H1 (cell line): ENCODE measurements around the gene MRI1. TPM values are rescaled to one million over a fixed set of nuclear protein-coding genes. Genes with fewer than 3 reads are reported as not detected.
A peak's percentile ranks its signal among the peaks of the same experiment; 100 is the strongest.

Experiments used
- CTCF ChIA-PET: fragments of 300-600 bp; sonication (Branson Sonifier 250); formaldehyde crosslinking; loops from one replicate; lab custom pipeline; 2021; ENCODE audit not compliant: partially characterized antibody; lab: Charles Lee
- POLR2A ChIA-PET: fragments of 300-600 bp; sonication (Branson Sonifier 250); formaldehyde crosslinking; loops from one replicate; lab custom pipeline; 2021; ENCODE audit warnings: inconsistent platforms; ENCODE audit not compliant: partially characterized antibody; lab: Charles Lee
- DNase-seq, 2 experiments: peaks; one replicate each; pipeline versions ENCODE4 v3.0.0 to v3.0.0-alpha.2; 2010 to 2022; ENCODE audit warnings: low spot score in 2 of 2, low read depth in 1 of 2, mixed read lengths in 1 of 2
- FAIRE-seq: peaks from 2 replicates; lab custom pipeline; 2011; peaks lifted over from hg19 to GRCh38; lab: Jason Lieb, UNC
- H2AFZ ChIP-seq: 2 replicates; pipeline ENCODE4 v1.8.1; 2012; ENCODE audit warnings: low read length, inconsistent platforms
- H2AK5ac ChIP-seq: 2 replicates; pipeline ENCODE4 v1.6.1; 2013; ENCODE audit warnings: low read depth, low read length
- H2BK120ac ChIP-seq: replicated peaks from 2 replicates; pipeline ENCODE3; 2013; ENCODE audit warnings: low read depth, low read length, inconsistent platforms
- H2BK12ac ChIP-seq: 2 replicates; pipeline ENCODE4 v1.6.1; 2013; ENCODE audit warnings: low read depth, low read length
- H2BK15ac ChIP-seq: 2 replicates; pipeline ENCODE4 v1.6.1; 2013; ENCODE audit warnings: low read length
- H2BK20ac ChIP-seq: 2 replicates; pipeline ENCODE4 v1.6.1; 2013; ENCODE audit warnings: low read length
- H2BK5ac ChIP-seq: 2 replicates; pipeline ENCODE4 v1.6.1; 2013; ENCODE audit warnings: low read depth, low read length
- H3K14ac ChIP-seq: 2 replicates; pipeline ENCODE4 v1.6.1; 2013; ENCODE audit warnings: inconsistent platforms; ENCODE audit not compliant: insufficient read length
- H3K18ac ChIP-seq: 2 replicates; pipeline ENCODE4 v1.6.1; 2013; ENCODE audit warnings: low read length; ENCODE audit errors: extremely low read depth
- H3K23ac ChIP-seq: 2 replicates; pipeline ENCODE4 v1.6.1; 2013; ENCODE audit warnings: inconsistent platforms; ENCODE audit not compliant: insufficient read length
- H3K23me2 ChIP-seq: 2 replicates; pipeline ENCODE4 v1.6.1; 2013; ENCODE audit warnings: low read depth, low read length
- H3K27ac ChIP-seq: 2 replicates; pipeline ENCODE4 v1.6.1; 2011; ENCODE audit warnings: low read depth, low read length, inconsistent platforms
- H3K27me3 ChIP-seq, 4 experiments: replicated peaks in 1 of 4; 1 replicate in 1 of 4; 2 replicates in 3 of 4; pipeline versions ENCODE4 v1.6.1 to v1.8.1; 2011 to 2013; ENCODE audit warnings: low read length in 3 of 4, mild to moderate bottlenecking in 3 of 4, inconsistent platforms in 2 of 4, mixed read lengths in 2 of 4, moderate library complexity in 1 of 4; ENCODE audit not compliant: control insufficient read depth in 3 of 4, insufficient read depth in 3 of 4; ENCODE audit errors: extremely low read depth in 1 of 4
- H3K36me3 ChIP-seq, 4 experiments: 2 replicates each; pipeline versions ENCODE4 v1.6.1 to v1.8.1; 2011 to 2013; ENCODE audit warnings: mild to moderate bottlenecking in 4 of 4, low read length in 3 of 4, moderate library complexity in 2 of 4, control low read depth in 1 of 4, inconsistent platforms in 1 of 4; ENCODE audit not compliant: insufficient read depth in 4 of 4, control insufficient read depth in 2 of 4
- H3K4ac ChIP-seq: replicated peaks from 2 replicates; pipeline ENCODE3; 2013; ENCODE audit warnings: low read length, low read depth, mixed read lengths, inconsistent platforms; ENCODE audit not compliant: insufficient read length
- H3K4me1 ChIP-seq, 4 experiments: replicated peaks in 1 of 4; 1 replicate in 1 of 4; 2 replicates in 3 of 4; pipeline versions ENCODE4 v1.6.1 to v1.8.1; 2011 to 2013; ENCODE audit warnings: low read length in 3 of 4, inconsistent platforms in 2 of 4, mixed read lengths in 1 of 4; ENCODE audit not compliant: insufficient read depth in 4 of 4, control insufficient read depth in 3 of 4
- H3K4me2 ChIP-seq, 2 experiments: 2 replicates each; pipeline versions ENCODE4 v1.6.1 to v1.8.1; 2011 to 2013; ENCODE audit warnings: low read depth in 2 of 2, low read length in 2 of 2, control low read depth in 1 of 2, inconsistent platforms in 1 of 2, mild to moderate bottlenecking in 1 of 2; ENCODE audit not compliant: insufficient read depth in 1 of 2
- H3K4me3 ChIP-seq, 4 experiments: fragments of 200-600, 300-600 bp in 1 of 4; sonication (generic), shearing (Covaris generic), sonication (Bioruptor Twin) in 1 of 4; 2 replicates each; pipeline versions ENCODE4 v1.5.1 to v1.8.1; 2011 to 2016; ENCODE audit warnings: low read length in 4 of 4, low read depth in 3 of 4, control low read depth in 2 of 4, inconsistent platforms in 2 of 4, mild to moderate bottlenecking in 2 of 4, mixed read lengths in 1 of 4, moderate library complexity in 1 of 4; ENCODE audit not compliant: insufficient read depth in 2 of 4; ENCODE audit errors: extremely low read depth in 1 of 4
- H3K56ac ChIP-seq: replicated peaks from 2 replicates; pipeline ENCODE3; 2013; ENCODE audit warnings: low read depth, mild to moderate bottlenecking, mixed read lengths, low read length, inconsistent platforms; ENCODE audit not compliant: insufficient read length
- H3K79me1 ChIP-seq: 2 replicates; pipeline ENCODE4 v1.6.1; 2013; ENCODE audit warnings: low read depth, low read length, control low read depth
- H3K79me2 ChIP-seq, 2 experiments: 2 replicates each; pipeline versions ENCODE4 v1.6.1 to v1.8.1; 2012 to 2013; ENCODE audit warnings: low read length in 2 of 2, mild to moderate bottlenecking in 2 of 2, inconsistent platforms in 1 of 2; ENCODE audit not compliant: insufficient read depth in 2 of 2, control insufficient read depth in 1 of 2
- H3K9ac ChIP-seq, 4 experiments: replicated peaks in 1 of 4; 1 replicate in 1 of 4; 2 replicates in 3 of 4; pipeline versions ENCODE4 v1.6.1 to v1.8.1; 2011 to 2013; ENCODE audit warnings: low read depth in 3 of 4, low read length in 3 of 4, control low read depth in 2 of 4, mild to moderate bottlenecking in 2 of 4, moderate library complexity in 2 of 4, inconsistent platforms in 1 of 4; ENCODE audit errors: extremely low read depth in 1 of 4
- H3K9me3 ChIP-seq, 2 experiments: 2 replicates each; pipeline versions ENCODE4 v1.6.1 to v1.8.1; 2012 to 2013; ENCODE audit warnings: mild to moderate bottlenecking in 2 of 2, moderate library complexity in 2 of 2, control low read depth in 1 of 2, inconsistent platforms in 1 of 2, low read depth in 1 of 2, low read length in 1 of 2, mixed read lengths in 1 of 2; ENCODE audit not compliant: insufficient read depth in 2 of 2
- H4K20me1 ChIP-seq, 2 experiments: replicated peaks in 1 of 2; 2 replicates each; pipeline versions ENCODE3 to v1.8.1; 2011 to 2013; ENCODE audit warnings: inconsistent platforms in 2 of 2, low read length in 2 of 2, mild to moderate bottlenecking in 1 of 2; ENCODE audit not compliant: insufficient read depth in 2 of 2, control insufficient read depth in 1 of 2
- H4K5ac ChIP-seq: 2 replicates; pipeline ENCODE4 v1.6.1; 2013; ENCODE audit warnings: low read length, low read depth, mixed read lengths, inconsistent platforms; ENCODE audit not compliant: insufficient read length
- H4K8ac ChIP-seq: 2 replicates; pipeline ENCODE4 v1.8.0; 2013; ENCODE audit warnings: mild to moderate bottlenecking, moderate library complexity, low read length, inconsistent platforms; ENCODE audit not compliant: insufficient read depth; ENCODE audit errors: extremely low read depth
- H4K91ac ChIP-seq: replicated peaks from 2 replicates; pipeline ENCODE3; 2013; ENCODE audit warnings: low read length, mixed read lengths, inconsistent platforms; ENCODE audit not compliant: insufficient read length
- CHD1 ChIP-seq: IDR thresholded peaks from 2 replicates; pipeline ENCODE4 v1.6.1; 2012; ENCODE audit warnings: low read depth, low read length, improper control_type of control experiment
- CTBP2 ChIP-seq: IDR thresholded peaks from 2 replicates; pipeline ENCODE4 v1.7.0; 2011; ENCODE audit warnings: borderline replicate concordance, mild to moderate bottlenecking, moderate library complexity, mixed read lengths, low read length; ENCODE audit not compliant: insufficient read depth, insufficient read length
- JUND ChIP-seq: IDR thresholded peaks from 2 replicates; pipeline ENCODE4 v1.6.1; 2011; ENCODE audit warnings: mild to moderate bottlenecking, improper control_type of control experiment, low read length
- KDM5A ChIP-seq: fragments of 200-600 bp; IDR thresholded peaks from 2 replicates; pipeline ENCODE4 v1.7.1; 2012; ENCODE audit warnings: mild to moderate bottlenecking, low read length, inconsistent platforms, mixed read lengths
- MAFK ChIP-seq: IDR thresholded peaks from 2 replicates; pipeline ENCODE4 v1.6.1; 2012; ENCODE audit warnings: low read depth, mild to moderate bottlenecking, improper control_type of control experiment, low read length
- PHF8 ChIP-seq: fragments of 200-600 bp; sonication (generic); conservative IDR thresholded peaks from 2 replicates; pipeline ENCODE4 v1.7.1; 2012; ENCODE audit warnings: low read depth, mild to moderate bottlenecking, inconsistent platforms, low read length, moderate library complexity
- SIN3A ChIP-seq, 2 experiments: IDR thresholded peaks in 1 of 2; conservative IDR thresholded peaks in 1 of 2; 2 replicates each; pipeline ENCODE4 v1.6.1; 2011 to 2012; ENCODE audit warnings: low read length in 2 of 2, improper control_type of control experiment in 1 of 2, low read depth in 1 of 2, mild to moderate bottlenecking in 1 of 2
- SIX5 ChIP-seq: IDR thresholded peaks from 2 replicates; pipeline ENCODE4 v1.6.1; 2011; ENCODE audit warnings: mild to moderate bottlenecking, low read depth, low read length
- SP4 ChIP-seq: IDR thresholded peaks from 2 replicates; pipeline ENCODE4 v1.6.1; 2012; ENCODE audit warnings: low read length, inconsistent platforms
- TAF1 ChIP-seq: IDR thresholded peaks from 2 replicates; pipeline ENCODE4 v1.6.1; 2011; ENCODE audit warnings: mild to moderate bottlenecking, low read depth, low read length
- WGBS, 2 experiments: shearing (Covaris generic) in 1 of 2; methylation state at CpG; one replicate each; pipeline versions ENCODE4 v1.1.6 to v1.1.7; 2013 to 2015; ENCODE audit warnings: low lambda C conversion rate in 2 of 2, mixed read lengths in 2 of 2, inconsistent platforms in 1 of 2, low coverage in 1 of 2, missing lambda C conversion rate in 1 of 2; ENCODE audit not compliant: insufficient replicate concordance in 2 of 2, insufficient coverage in 1 of 2, insufficient read length in 1 of 2; ENCODE audit errors: extremely low coverage in 1 of 2, missing lambda C conversion rate in 1 of 2; 5-methylcytosine and 5-hydroxymethylcytosine counted together
- polyA plus RNA-seq, 7 experiments: library from polyadenylated mRNA; depleted of rRNA in 3 of 7; stranded (reverse) in 5 of 7; unstranded in 2 of 7; fragments of >200 nt in 5 of 7; fragments of 200-250 nt in 2 of 7; gene quantifications; 1 replicate in 5 of 7; 2 replicates in 1 of 7; 4 replicates in 1 of 7; pipeline versions ENCODE4 v1.2.1 to v1.2.3, GENCODE V29; 2011 to 2013; ENCODE audit warnings: missing spikeins in 2 of 7, mixed read lengths in 2 of 7
- total RNA-seq: library from RNA; stranded (reverse); fragmentation: NEBNext Ultra II Directional; extraction: Animal tissue kit (Norgen Biotek cat#: 25700); gene quantifications from 2 replicates; pipeline ENCODE4 v1.2.1, GENCODE V29; 2021

The MRI1 gene
- total and polyA plus RNA-seq, 2 of the 8 experiments (the other 6 are each of a cell fraction or from before 2014, with no cell fraction given) = 24.5 to 29.5 TPM

DNA sequence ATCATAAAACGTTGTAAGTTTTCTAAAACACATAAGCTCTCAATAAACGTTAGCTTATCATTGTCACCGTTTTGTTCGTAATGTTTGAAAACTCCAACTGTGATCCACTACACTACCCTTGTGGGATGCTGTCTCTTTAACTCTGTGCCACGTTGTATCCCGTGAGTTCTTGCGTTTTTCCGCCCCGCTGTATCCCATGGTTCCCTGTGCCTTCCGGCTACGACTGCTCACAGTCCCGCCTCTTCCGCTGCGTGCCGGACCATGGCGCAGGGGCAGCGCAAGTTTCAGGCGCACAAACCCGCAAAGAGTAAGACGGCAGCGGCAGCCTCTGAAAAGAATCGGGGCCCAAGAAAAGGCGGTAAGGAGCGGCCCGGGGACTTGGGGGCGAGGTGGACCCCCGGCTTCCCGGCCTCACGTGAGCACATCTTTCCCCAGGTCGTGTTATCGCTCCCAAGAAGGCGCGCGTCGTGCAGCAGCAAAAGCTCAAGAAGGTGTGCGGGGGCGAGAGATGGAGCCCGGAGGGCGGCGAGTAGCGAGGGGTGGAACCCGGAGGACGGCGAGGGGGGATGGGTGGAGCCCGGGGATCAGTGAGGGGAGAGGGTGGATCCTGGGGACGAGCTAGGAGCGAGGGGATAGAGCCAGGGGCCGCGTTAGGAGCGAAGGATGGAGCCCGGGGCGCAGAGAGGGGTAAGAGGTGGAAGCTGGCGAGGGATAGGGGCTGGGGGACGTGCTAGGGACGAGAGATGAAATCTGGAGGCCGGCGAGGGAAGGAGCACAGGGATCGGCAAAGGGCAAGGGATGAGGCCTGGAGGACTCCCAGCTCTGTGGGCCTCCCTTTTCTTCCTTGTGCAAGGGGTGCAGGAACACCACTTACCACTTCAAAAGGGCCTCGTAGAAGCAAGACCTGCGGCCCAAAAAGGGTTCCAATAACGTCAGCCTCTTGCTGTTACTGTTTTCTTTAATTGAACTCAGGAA is 10.2 kb downstream of the MRI1 start, which contains the start of gene C19orf53:
TSS of gene C19orf53 (plus strand) at position 240 of the 975 bp plus-strand sequence. CDS start at position 262, 22 bp downstream.
- Histone ChIP-seq H2AFZ (no peak within 1 kb of the TSS), H3K14ac (no peak within 1 kb of the TSS)
- FAIRE-seq = no peak
- TF ChIP-seq CTBP2 = peak; percentile 54
- TF ChIP-seq PHF8 = peak; percentile 99
- peak; percentile 97 for TF ChIP-seq SIX5
- no peak for TF ChIP-seq MAFK
- TF ChIP-seq JUND = peak; percentile 38; the same call in 1 of the 2 replicates
- TF ChIP-seq SIN3A (conservative IDR thresholded peaks at IDR 0.05 in 1 of 2, IDR thresholded peaks at IDR 0.05 in 1 of 2; ENCODE audit: low read depth in 1 of 2, low read length in 2 of 2) = peak; percentile 79 to 97; a peak in 2 of 4 replicates
- TF ChIP-seq CHD1 = no peak
- peak; percentile 63 for TF ChIP-seq KDM5A
- TF ChIP-seq TAF1 = peak; percentile 91
- 0 out of 2 replicates have a peak, but pooled peaks have one; percentile 25 for TF ChIP-seq SP4

More for the DNA sequence above, 10.2 kb downstream of the MRI1 start, which contains the start of gene C19orf53:
- no peak within 1 kb of the TSS for H2BK120ac ChIP-seq
- peaks cover 5% of the 10 kb centered on the region; the same call in 1 of the 2 replicates for H3K23me2 ChIP-seq
- no peak within 1 kb of the TSS for H2BK12ac ChIP-seq
- peak within 1 kb of the TSS; percentile 92 for H3K27ac ChIP-seq
- H3K4ac ChIP-seq = no peak within 1 kb of the TSS
- no peak within 1 kb of the TSS; the same call in 1 of the 2 replicates for H3K18ac ChIP-seq
- peaks cover 14% of the 10 kb centered on the region; the same call in 1 of the 2 replicates for H3K79me1 ChIP-seq
- 0 out of 2 replicates have a peak within 1 kb of the TSS, but pooled peaks have one; percentile 57 for H2AK5ac ChIP-seq
- H3K9me3 ChIP-seq = no peaks in the 10 kb centered on the region
- H4K5ac ChIP-seq = peak within 1 kb of the TSS; percentile 73
- H3K4me1 ChIP-seq = peaks cover 0 to 4% (median 1%) of the 10 kb centered on the region in 4 experiments; a peak in 1 of 7 replicates
- peaks cover 11 to 31% (median 18%) of the 10 kb centered on the region in 4 experiments for H3K36me3 ChIP-seq
- H2BK15ac ChIP-seq = no peak within 1 kb of the TSS
- H3K4me3 ChIP-seq = peak within 1 kb of the TSS; percentile 81 to 99 (median 92)
- no peak within 1 kb of the TSS for H3K23ac ChIP-seq
- ChIA-PET CTCF (interaction anchor here (0.7 to 2.7 kb wide), 12 partner anchors 9 to 187 kb away, joined by 3 to 18 read pairs (median 4); partner anchors contain the start of genes MRI1 and ZSWIM4), POLR2A (interaction anchor here (0.6 to 3.4 kb wide), 36 partner anchors 9 to 858 kb away, joined by 3 to 41 read pairs (median 4); partner anchors contain the start of genes MRI1 and ZSWIM4)
- H4K8ac ChIP-seq = peak within 1 kb of the TSS; percentile 97
- DNase-seq = peak in 1 of 2 experiments; percentile 85
- H4K20me1 ChIP-seq = peaks cover 2 to 15% of the 10 kb centered on the region in 2 experiments
- 3% methylated on average over 54 of the region's 61 CpGs; no CpG with 5 or more reads in 1 of the 2 experiments for WGBS, 2 experiments
- H2BK20ac ChIP-seq = no peak within 1 kb of the TSS
- no peak within 1 kb of the TSS for H4K91ac ChIP-seq
- H2BK5ac ChIP-seq = peak within 1 kb of the TSS; percentile 68
- peak within 1 kb of the TSS; percentile 77 to 96 (median 90) for H3K9ac ChIP-seq
- H3K56ac ChIP-seq = peak within 1 kb of the TSS; percentile 71
- peaks cover 0 to 23% of the 10 kb centered on the region in 2 experiments; a peak in 3 of 4 replicates for H3K79me2 ChIP-seq
- H3K27me3 ChIP-seq = no peaks in the 10 kb centered on the region
- peak within 1 kb of the TSS; percentile 69 to 92 for H3K4me2 ChIP-seq
